ENCODE measurements around the gene CD79B. TPM values are rescaled to one million over a fixed set of nuclear protein-coding genes. Genes with fewer than 3 reads are reported as not detected.
"Not testable (repeated sequence)": the region's sequence is repeated elsewhere in the genome, so short reads cannot be mapped to it uniquely, and the experiment has no call there.

Gene CD79B
- total and polyA plus RNA-seq, 12 donors, result 0.69 to 4.5 (median 2.2) TPM; not detected in 1

DNA sequence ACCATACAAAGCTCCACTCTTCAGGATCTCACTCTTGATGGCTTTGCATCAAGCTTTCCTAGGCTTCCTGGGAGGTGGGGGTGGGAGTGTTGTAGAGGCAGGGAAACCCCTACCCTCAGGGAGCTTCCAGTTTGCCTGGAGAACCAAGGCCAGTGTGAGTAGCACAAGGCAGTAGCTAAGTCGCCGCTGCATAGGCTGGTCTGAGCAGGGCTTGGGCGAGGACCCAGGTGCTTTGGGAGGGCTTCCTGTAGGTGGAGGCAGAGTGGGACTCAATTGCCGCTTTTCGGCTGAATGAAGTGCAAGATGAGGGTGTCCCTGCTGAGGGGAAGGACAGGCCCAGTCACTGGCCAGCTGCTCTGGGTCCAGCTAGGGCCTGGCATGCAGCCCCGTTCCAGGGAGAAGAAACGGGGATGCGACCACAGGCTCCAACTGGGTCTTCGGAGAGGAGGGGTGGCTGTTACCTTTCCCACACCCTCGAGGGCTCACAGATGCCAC is 3.9 kb downstream of the CD79B start:
- WGBS, 4 donors, result 86 to 98% (median 95%) methylated on average over 8 to 10 of the region's 10 CpGs

DNA sequence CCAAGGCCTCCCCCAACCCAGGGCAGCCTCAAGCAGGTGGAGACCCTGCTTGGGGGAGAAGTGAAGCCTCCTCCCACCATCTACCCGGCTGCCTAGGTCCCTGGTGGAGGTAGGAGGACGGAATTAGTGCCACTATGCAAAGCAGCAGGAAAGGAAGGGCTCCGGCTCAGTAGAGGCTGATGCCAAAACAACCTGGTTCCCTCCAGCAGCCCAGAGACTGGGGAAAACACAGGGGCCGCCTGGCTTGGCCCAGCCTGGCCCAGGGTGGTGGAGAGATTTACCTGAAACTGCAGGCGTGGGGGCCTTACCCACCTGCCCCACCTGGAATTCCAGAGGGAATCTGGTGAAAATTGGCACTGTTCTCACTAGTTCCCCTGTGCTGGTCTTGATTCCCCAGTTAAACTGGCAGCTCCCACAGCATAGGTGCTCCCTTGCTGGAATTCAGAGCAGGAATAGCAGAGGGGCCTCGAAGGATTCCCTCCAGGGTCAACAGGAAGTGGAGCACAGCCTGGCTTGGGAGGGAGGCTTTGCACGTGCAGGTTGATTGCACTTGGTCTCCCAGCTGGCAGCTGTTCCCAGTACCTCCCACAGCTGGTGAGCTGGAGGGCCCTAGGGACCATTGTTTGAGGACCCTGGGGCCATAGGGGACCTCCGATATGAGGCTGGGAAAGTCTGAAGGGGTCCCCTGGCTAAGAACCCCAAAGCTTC is 4.5 kb downstream of the CD79B start:
- H3K36me3 ChIP-seq (replicated peaks in 1 of 2), result no peaks in the 10 kb centered on the region
- TF ChIP-seq CTCF (IDR thresholded peaks at IDR 0.05) (no peak), POLR2A (IDR thresholded peaks at IDR 0.05) (no peak)
- H3K4me3 ChIP-seq, result no peak overlapping the region
- DNase-seq, result no peak
- H3K9me3 ChIP-seq (replicated peaks in 1 of 3), result no peaks in the 10 kb centered on the region
- H3K27me3 ChIP-seq, result no peaks in the 10 kb centered on the region
- no peaks in the 10 kb centered on the region for H3K4me1 ChIP-seq (replicated peaks in 1 of 2)
- H3K27ac ChIP-seq, result no peak overlapping the region
- intact Hi-C loops (cut with DNase I), result loop anchor here in 1 of 2 donors (10.0 kb wide), 2 partner anchors 77 to 207 kb away; partner anchors contain the start of gene ERN1
- 76 to 84% (median 81%) methylated on average over 4 to 8 of the region's 8 CpGs for WGBS, 4 donors

More for the DNA sequence above, 3.9 kb downstream of the CD79B start:
- intact Hi-C loops (cut with DNase I), result loop anchor here in 1 of 2 donors (10.0 kb wide), 2 partner anchors 77 to 207 kb away; partner anchors contain the start of gene ERN1
- Histone ChIP-seq H3K4me3 (no peak overlapping the region), H3K36me3 (replicated peaks in 1 of 2) (no peaks in the 10 kb centered on the region), H3K9me3 (replicated peaks in 1 of 3) (no peaks in the 10 kb centered on the region), H3K27me3 (no peaks in the 10 kb centered on the region), H3K4me1 (replicated peaks in 1 of 2) (no peaks in the 10 kb centered on the region), H3K27ac (no peak overlapping the region)
- DNase-seq, result no peak
- TF ChIP-seq POLR2A (IDR thresholded peaks at IDR 0.05), result no peak
- TF ChIP-seq CTCF (IDR thresholded peaks at IDR 0.05), result no peak

GRCh38 chr17:63926164-63926563 is 6.0 kb downstream of the CD79B start:
- intact Hi-C loops (cut with DNase I), result loop anchor here in 1 of 2 donors (10.0 kb wide), 2 partner anchors 79 to 209 kb away; partner anchors contain the start of gene ERN1
- 93 to 100% (median 97%) methylated on average over 1 to 2 of the region's 2 CpGs for WGBS, 4 donors
- no peaks in the 10 kb centered on the region for H3K4me1 ChIP-seq (replicated peaks in 1 of 2)
- no peak for DNase-seq
- no peak overlapping the region for H3K27ac ChIP-seq
- H3K9me3 ChIP-seq (replicated peaks in 1 of 3), result no peaks in the 10 kb centered on the region
- TF ChIP-seq POLR2A (IDR thresholded peaks at IDR 0.05), result no peak
- TF ChIP-seq CTCF (IDR thresholded peaks at IDR 0.05), result no peak
- no peak overlapping the region for H3K4me3 ChIP-seq
- H3K27me3 ChIP-seq, result no peaks in the 10 kb centered on the region
- no peaks in the 10 kb centered on the region for H3K36me3 ChIP-seq (replicated peaks in 1 of 2)

DNA sequence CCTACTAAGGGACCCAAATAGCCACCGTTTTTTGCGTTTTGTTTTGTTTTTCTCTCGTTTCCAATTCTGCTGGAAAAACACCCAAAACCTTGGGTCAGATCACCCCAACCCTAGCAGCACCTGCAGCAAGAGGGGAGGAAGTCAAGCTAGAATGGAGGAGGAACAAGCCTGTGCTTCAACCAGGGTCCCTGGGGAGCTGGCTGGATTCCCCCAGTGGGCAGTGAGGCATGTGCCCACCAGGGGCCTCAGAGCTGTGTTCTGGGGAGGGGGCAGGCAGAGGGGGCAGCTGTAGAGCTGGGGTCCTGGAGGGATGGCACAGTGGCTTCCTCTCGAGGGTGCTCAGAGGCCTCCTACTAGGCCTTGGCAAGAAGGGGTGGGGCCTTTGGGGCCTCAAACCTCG is 6.5 kb downstream of the CD79B start:
- WGBS, 4 donors, result 76 to 88% (median 80%) methylated on average over 4 to 5 of the region's 5 CpGs
- DNase-seq, result no peak

DNA sequence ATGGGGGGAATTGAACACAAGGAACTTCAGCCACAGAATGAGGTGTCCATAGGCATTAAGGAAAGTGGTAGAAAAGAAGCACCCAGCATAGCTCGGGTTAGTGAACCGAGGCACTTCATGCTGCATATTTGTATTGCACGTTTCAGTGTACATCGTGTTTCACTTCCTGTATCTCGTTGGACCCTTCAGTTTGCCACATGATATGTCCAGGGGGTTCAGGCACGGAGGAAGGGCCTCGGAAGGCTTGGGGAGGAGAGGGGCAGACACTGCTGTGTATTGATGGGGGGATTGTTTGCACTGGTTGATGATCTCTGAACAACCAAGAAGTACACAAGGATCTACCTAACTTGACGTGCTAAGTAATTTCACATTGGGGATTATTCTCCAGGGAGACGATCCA is 9.7 kb downstream of the CD79B start:
- whole genome bisulfite sequencing, 4 donors, result 63 to 85% (median 79%) methylated on average over 9 of the region's 9 CpGs
- H3K4me3 ChIP-seq; H3K4me1 ChIP-seq (replicated peaks in 1 of 2); H3K27ac ChIP-seq; H3K36me3 ChIP-seq (replicated peaks in 1 of 2); H3K27me3 ChIP-seq; DNase-seq; H3K9me3 ChIP-seq (replicated peaks in 1 of 3): not testable (repeated sequence)
- intact Hi-C loops (cut with DNase I), result loop anchor here in 1 of 2 donors (10.0 kb wide), 2 partner anchors 82 to 212 kb away; partner anchors contain the start of gene ERN1

More for the DNA sequence above, 6.5 kb downstream of the CD79B start:
- H3K4me3 ChIP-seq, result no peak overlapping the region
- intact Hi-C loops (cut with DNase I), result loop anchor here in 1 of 2 donors (10.0 kb wide), 2 partner anchors 79 to 209 kb away; partner anchors contain the start of gene ERN1
- no peaks in the 10 kb centered on the region for H3K27me3 ChIP-seq
- TF ChIP-seq CTCF (IDR thresholded peaks at IDR 0.05) (no peak), POLR2A (IDR thresholded peaks at IDR 0.05) (no peak)
- no peaks in the 10 kb centered on the region for H3K4me1 ChIP-seq (replicated peaks in 1 of 2)
- no peaks in the 10 kb centered on the region for H3K36me3 ChIP-seq (replicated peaks in 1 of 2)
- H3K9me3 ChIP-seq (replicated peaks in 1 of 3), result no peaks in the 10 kb centered on the region
- H3K27ac ChIP-seq, result no peak overlapping the region

GRCh38 chr17:63920779-63921178 is 11.4 kb downstream of the CD79B start:
- not testable (repeated sequence) for H3K4me1 ChIP-seq (replicated peaks in 1 of 2); DNase-seq; H3K9me3 ChIP-seq (replicated peaks in 1 of 3); H3K27ac ChIP-seq; H3K27me3 ChIP-seq; H3K36me3 ChIP-seq (replicated peaks in 1 of 2); H3K4me3 ChIP-seq
- intact Hi-C loops (cut with DNase I), result loop anchor here in 1 of 2 donors (10.0 kb wide), 2 partner anchors 84 to 214 kb away; partner anchors contain the start of gene ERN1
- 93 to 97% (median 94%) methylated on average over 4 to 5 of the region's 5 CpGs for WGBS, 4 donors

DNA sequence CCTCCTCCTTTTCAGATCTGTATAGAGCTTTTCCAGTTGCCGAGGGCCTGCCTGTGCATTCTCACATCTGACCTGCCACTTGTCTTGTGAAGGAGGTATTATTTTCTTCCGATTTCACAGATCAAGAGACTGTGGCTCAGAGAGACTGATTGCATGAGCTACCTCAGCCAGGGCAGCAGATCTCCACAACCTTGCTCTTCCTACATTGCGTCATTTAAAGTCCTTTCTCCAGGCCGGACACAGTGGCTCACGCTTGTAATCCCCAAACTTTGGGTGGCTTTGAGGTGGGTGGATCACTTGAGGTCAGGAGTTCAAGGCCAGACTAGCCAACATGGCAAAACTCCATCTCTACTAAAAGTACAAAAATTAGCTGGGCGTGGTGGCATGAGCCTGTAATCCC is 12.1 kb downstream of the CD79B start:
- WGBS, 4 donors, result 62 to 71% (median 64%) methylated on average over 6 of the region's 6 CpGs
- H3K4me1 ChIP-seq (replicated peaks in 1 of 2); H3K27ac ChIP-seq; H3K4me3 ChIP-seq; H3K9me3 ChIP-seq (replicated peaks in 1 of 3); H3K27me3 ChIP-seq; H3K36me3 ChIP-seq (replicated peaks in 1 of 2): not testable (repeated sequence)
- DNase-seq, result peak in 1 of 7 donors; percentile 23
- intact Hi-C loops (cut with DNase I), result loop anchor here in 1 of 2 donors (10.0 kb wide), 2 partner anchors 85 to 215 kb away; partner anchors contain the start of gene ERN1
